HepG2 (cell line): ENCODE data around the gene CHD2. TPM values are rescaled to one million over a fixed set of nuclear protein-coding genes. Genes with fewer than 3 reads are reported as not detected.

ENCODE experiments used
- ARNT ChIP-seq: fragments of 450-650 bp; IDR thresholded peaks from 2 replicates; pipeline ENCODE4 v1.6.1; 2017
- ELF1 ChIP-seq: sonication (generic); formaldehyde crosslinking; IDR thresholded peaks from 2 replicates; pipeline ENCODE4 v1.4.0; 2020; ENCODE audit warnings: missing genetic modification reagents
- HOMEZ ChIP-seq: IDR thresholded peaks from 2 replicates; pipeline ENCODE4 v1.6.1; 2016; ENCODE audit warnings: low read depth
- ISX ChIP-seq: sonication (generic); formaldehyde crosslinking; conservative IDR thresholded peaks from 2 replicates; pipeline ENCODE4 v1.5.0; 2020; ENCODE audit warnings: missing genetic modification reagents
- JUN ChIP-seq: sonication (generic); formaldehyde crosslinking; IDR thresholded peaks from 2 replicates; pipeline ENCODE4 v1.4.0; 2020; ENCODE audit warnings: mild to moderate bottlenecking, missing genetic modification reagents
- MAX ChIP-seq: IDR thresholded peaks from 2 replicates; pipeline ENCODE4 v1.6.1; 2012; ENCODE audit warnings: inconsistent platforms
- MTF2 ChIP-seq: sonication (generic); formaldehyde crosslinking; IDR thresholded peaks from 2 replicates; pipeline ENCODE4 v1.5.0; 2020; ENCODE audit warnings: missing genetic modification reagents, borderline replicate concordance
- NAIF1 ChIP-seq: sonication (generic); formaldehyde crosslinking; IDR thresholded peaks from 2 replicates; pipeline ENCODE4 v1.5.0; 2020; ENCODE audit warnings: mild to moderate bottlenecking, missing genetic modification reagents, borderline replicate concordance
- NCOR1 ChIP-seq: fragments of 200-600 bp; sonication (generic); IDR thresholded peaks from 2 replicates; pipeline ENCODE4 v1.7.0; 2017; ENCODE audit warnings: antibody characterized with exemption, low read length, borderline replicate concordance
- NFIC ChIP-seq: IDR thresholded peaks from 2 replicates; pipeline ENCODE4 v1.6.1; 2012; ENCODE audit warnings: mild to moderate bottlenecking, low read length, inconsistent platforms
- NR2C2 ChIP-seq: sonication (generic); formaldehyde crosslinking; IDR thresholded peaks from 2 replicates; pipeline ENCODE4 v1.4.0; 2020; ENCODE audit warnings: missing genetic modification reagents, mild to moderate bottlenecking, moderate library complexity, borderline replicate concordance
- NR2F2 ChIP-seq: IDR thresholded peaks from 2 replicates; pipeline ENCODE4 v1.6.1; 2012; ENCODE audit warnings: low read depth, inconsistent platforms, borderline replicate concordance
- PHB2 ChIP-seq: fragments of 450-650 bp; IDR thresholded peaks from 2 replicates; pipeline ENCODE4 v1.6.1; 2018; ENCODE audit not compliant: partially characterized antibody
- PPARG ChIP-seq: conservative IDR thresholded peaks from 2 replicates; pipeline ENCODE4 v1.6.1; 2016; ENCODE audit warnings: missing biosample characterization, missing genetic modification reagents
- SMYD3 ChIP-seq: sonication (generic); formaldehyde crosslinking; IDR thresholded peaks from 2 replicates; pipeline ENCODE4 v1.8.1; 2023; ENCODE audit warnings: mild to moderate bottlenecking, missing genetic modification reagents
- SNRNP70 ChIP-seq: fragments of 200-400 bp; formaldehyde crosslinking; IDR thresholded peaks from 2 replicates; pipeline ENCODE4 v1.6.1; 2017; ENCODE audit warnings: mild to moderate bottlenecking, low read depth, low read length, moderate library complexity
- ZNF101 ChIP-seq: sonication (generic); formaldehyde crosslinking; IDR thresholded peaks from 2 replicates; pipeline ENCODE4 v1.4.0; 2020; ENCODE audit warnings: mild to moderate bottlenecking, low read depth, missing genetic modification reagents, borderline replicate concordance
- ZNF230 ChIP-seq: sonication (generic); formaldehyde crosslinking; IDR thresholded peaks from 2 replicates; pipeline ENCODE4 v1.4.0; 2020; ENCODE audit warnings: mild to moderate bottlenecking, missing genetic modification reagents
- ZNF333 ChIP-seq: sonication (generic); formaldehyde crosslinking; IDR thresholded peaks from 2 replicates; pipeline ENCODE4 v1.4.0; 2020; ENCODE audit warnings: mild to moderate bottlenecking, missing genetic modification reagents, borderline replicate concordance
- ZNF414 ChIP-seq: sonication (generic); formaldehyde crosslinking; IDR thresholded peaks from 2 replicates; pipeline ENCODE4 v1.5.0; 2020; ENCODE audit warnings: missing genetic modification reagents
- ZNF460 ChIP-seq: sonication (generic); formaldehyde crosslinking; IDR thresholded peaks from 2 replicates; pipeline ENCODE4 v1.5.1; 2020; ENCODE audit warnings: missing genetic modification reagents, mild to moderate bottlenecking, borderline replicate concordance
- ZNF468 ChIP-seq: sonication (generic); formaldehyde crosslinking; IDR thresholded peaks from 2 replicates; pipeline ENCODE4 v1.8.0; 2022; ENCODE audit warnings: mild to moderate bottlenecking, moderate library complexity, missing genetic modification reagents
- ZNF572 ChIP-seq: sonication (generic); formaldehyde crosslinking; IDR thresholded peaks from 2 replicates; pipeline ENCODE4 v1.5.1; 2020; ENCODE audit warnings: mild to moderate bottlenecking, missing genetic modification reagents
- ZSCAN25 ChIP-seq: sonication (generic); formaldehyde crosslinking; IDR thresholded peaks from 2 replicates; pipeline ENCODE4 v1.8.0; 2022; ENCODE audit warnings: mild to moderate bottlenecking, missing genetic modification reagents
- ZXDC ChIP-seq: sonication (generic); formaldehyde crosslinking; IDR thresholded peaks from 2 replicates; pipeline ENCODE4 v1.5.0; 2020; ENCODE audit warnings: mild to moderate bottlenecking, missing genetic modification reagents
- polyA plus RNA-seq, 8 experiments: library from polyadenylated mRNA; depleted of rRNA in 3 of 8; stranded (reverse) in 7 of 8; unstranded in 1 of 8; fragments of >200 nt; fragmentation: Illumina TruSeq in 4 of 8; extraction: Trizol in 4 of 8; gene quantifications; 2 replicates each; pipeline versions ENCODE4 v1.2.1 to v1.2.3, GENCODE V29; 2011 to 2016; ENCODE audit warnings: low read depth in 4 of 8, missing spikeins in 1 of 8, mixed read lengths in 1 of 8; ENCODE audit not compliant: insufficient read depth in 1 of 8
- total RNA-seq, 5 experiments: library from RNA; depleted of rRNA; stranded (reverse); fragments of >200 nt; fragmentation: Illumina TruSeq; extraction: Trizol; gene quantifications; 2 replicates each; pipeline ENCODE4 v1.2.3, GENCODE V29; 2016; ENCODE audit warnings: low read depth in 1 of 5
- TF ChIP-seq, protein P1 (sequence below), 2 experiments: fragments of 450-650 bp in 1 of 2; sonication (generic) in 1 of 2; formaldehyde crosslinking; IDR thresholded peaks; 2 replicates each; pipeline versions ENCODE4 v1.5.0 to v1.8.0; 2020 to 2022; ENCODE audit warnings: mild to moderate bottlenecking in 1 of 2, missing genetic modification reagents in 1 of 2

CHD2 gene
- total and polyA plus RNA-seq, 2 of the 13 experiments (the other 11 are each of a cell fraction or from before 2014, with no cell fraction given), result 54.0 to 54.1 TPM

GRCh38 chr15:92899948-92900730, at the start of gene CHD2 (continued):
- no peak for TF ChIP-seq PHB2
- no peak for TF ChIP-seq NR2F2
- TF ChIP-seq ZNF572 (CRISPR knock-in tag), result no peak
- no peak for TF ChIP-seq ELF1 (CRISPR knock-in tag)
- TF ChIP-seq NR2C2 (CRISPR knock-in tag), result no peak
- no peak for TF ChIP-seq ZSCAN25 (CRISPR knock-in tag)
- TF ChIP-seq ZXDC (CRISPR knock-in tag), result no peak
- TF ChIP-seq ZNF468 (CRISPR knock-in tag), result no peak
- no peak for TF ChIP-seq ZNF414 (CRISPR knock-in tag)
- TF ChIP-seq SNRNP70, result no peak
- TF ChIP-seq ZNF460, result no peak
- TF ChIP-seq, protein P1, sequence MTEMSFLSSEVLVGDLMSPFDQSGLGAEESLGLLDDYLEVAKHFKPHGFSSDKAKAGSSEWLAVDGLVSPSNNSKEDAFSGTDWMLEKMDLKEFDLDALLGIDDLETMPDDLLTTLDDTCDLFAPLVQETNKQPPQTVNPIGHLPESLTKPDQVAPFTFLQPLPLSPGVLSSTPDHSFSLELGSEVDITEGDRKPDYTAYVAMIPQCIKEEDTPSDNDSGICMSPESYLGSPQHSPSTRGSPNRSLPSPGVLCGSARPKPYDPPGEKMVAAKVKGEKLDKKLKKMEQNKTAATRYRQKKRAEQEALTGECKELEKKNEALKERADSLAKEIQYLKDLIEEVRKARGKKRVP (CRISPR knock-in tag; IDR thresholded peaks at IDR 0.05), result 0 out of 4 replicates have a peak, but pooled peaks of 1 of the 2 experiments have one; percentile 22
- no peak for TF ChIP-seq NFIC
- no peak for TF ChIP-seq ZNF230 (CRISPR knock-in tag)
- TF ChIP-seq JUN (CRISPR knock-in tag), result no peak
- no peak for TF ChIP-seq ZNF333 (CRISPR knock-in tag)
- no peak for TF ChIP-seq ISX
- peak; percentile 44; the same call in 1 of the 2 replicates for TF ChIP-seq NCOR1
- no peak for TF ChIP-seq ARNT
- TF ChIP-seq NAIF1 (CRISPR knock-in tag), result no peak
- TF ChIP-seq ZNF101, result no peak
- no peak for TF ChIP-seq SMYD3
- TF ChIP-seq MTF2, result no peak
- no peak for TF ChIP-seq HOMEZ (CRISPR knock-in tag)
- peak; percentile 45; the same call in 1 of the 2 replicates for TF ChIP-seq PPARG (CRISPR knock-in tag)
- TF ChIP-seq MAX, result peak; percentile 35; the same call in 1 of the 2 replicates
